Measurements from ENCODE around the gene FAH. TPM values are rescaled to one million over a fixed set of nuclear protein-coding genes. Genes with fewer than 3 reads are reported as not detected.

Gene FAH
- total RNA-seq, 1 donor from 2014 or later: 23.4 TPM

DNA sequence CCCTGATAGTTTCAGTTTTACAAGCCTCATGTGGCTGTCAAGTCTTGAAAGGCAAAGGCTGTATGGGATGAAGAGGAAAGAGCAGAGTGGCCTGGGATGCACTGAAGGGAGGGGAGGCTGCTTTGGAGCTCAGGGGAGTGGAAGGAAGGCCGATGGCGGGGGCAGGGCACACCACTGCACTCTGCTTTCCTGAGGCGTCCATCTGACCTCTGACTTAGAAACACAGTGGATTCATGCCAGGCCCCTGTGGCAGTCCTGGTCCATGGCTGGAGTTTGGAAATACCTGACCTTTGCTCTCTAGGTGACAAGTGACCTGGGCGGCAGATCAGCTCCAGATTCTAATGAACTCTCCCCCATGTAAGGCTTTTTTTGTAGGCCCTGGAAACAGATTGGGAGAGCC is 19.0 kb downstream of the FAH start:
- TF ChIP-seq, protein P1, sequence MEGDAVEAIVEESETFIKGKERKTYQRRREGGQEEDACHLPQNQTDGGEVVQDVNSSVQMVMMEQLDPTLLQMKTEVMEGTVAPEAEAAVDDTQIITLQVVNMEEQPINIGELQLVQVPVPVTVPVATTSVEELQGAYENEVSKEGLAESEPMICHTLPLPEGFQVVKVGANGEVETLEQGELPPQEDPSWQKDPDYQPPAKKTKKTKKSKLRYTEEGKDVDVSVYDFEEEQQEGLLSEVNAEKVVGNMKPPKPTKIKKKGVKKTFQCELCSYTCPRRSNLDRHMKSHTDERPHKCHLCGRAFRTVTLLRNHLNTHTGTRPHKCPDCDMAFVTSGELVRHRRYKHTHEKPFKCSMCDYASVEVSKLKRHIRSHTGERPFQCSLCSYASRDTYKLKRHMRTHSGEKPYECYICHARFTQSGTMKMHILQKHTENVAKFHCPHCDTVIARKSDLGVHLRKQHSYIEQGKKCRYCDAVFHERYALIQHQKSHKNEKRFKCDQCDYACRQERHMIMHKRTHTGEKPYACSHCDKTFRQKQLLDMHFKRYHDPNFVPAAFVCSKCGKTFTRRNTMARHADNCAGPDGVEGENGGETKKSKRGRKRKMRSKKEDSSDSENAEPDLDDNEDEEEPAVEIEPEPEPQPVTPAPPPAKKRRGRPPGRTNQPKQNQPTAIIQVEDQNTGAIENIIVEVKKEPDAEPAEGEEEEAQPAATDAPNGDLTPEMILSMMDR (IDR thresholded peaks at IDR 0.05): no peak
- H3K27me3 ChIP-seq: no peaks in the 10 kb centered on the region
- no peaks in the 10 kb centered on the region for H3K9me3 ChIP-seq
- peaks cover 0 to 25% of the 10 kb centered on the region in 2 donors for H3K36me3 ChIP-seq
- intact Hi-C loops (cut with DNase I): loop anchor here (2.0 to 10.0 kb wide), 5 partner anchors 249 to 791 kb away; partner anchors contain the start of genes ABHD17C and MTHFS
- peaks cover 25 to 30% of the 10 kb centered on the region in 2 donors for H3K4me1 ChIP-seq
- H3K27ac ChIP-seq: peak overlapping the region in 1 of 2 donors; percentile 91
- DNase-seq (ENCODE audit: low spot score in 2 of 2): no peak
- H3K4me3 ChIP-seq: no peak overlapping the region

GRCh38 chr15:80172401-80172800 is 19.6 kb downstream of the FAH start:
- no peak for DNase-seq (ENCODE audit: low spot score in 2 of 2)
- intact Hi-C loops (cut with DNase I): loop anchor here (2.0 to 10.0 kb wide), 5 partner anchors 250 to 792 kb away; partner anchors contain the start of genes ABHD17C and MTHFS
- Histone ChIP-seq H3K9me3 (no peaks in the 10 kb centered on the region), H3K4me1 (peaks cover 25 to 30% of the 10 kb centered on the region in 2 donors), H3K4me3 (no peak overlapping the region), H3K27ac (peak overlapping the region; percentile 91 to 93), H3K27me3 (no peaks in the 10 kb centered on the region), H3K36me3 (peaks cover 0 to 26% of the 10 kb centered on the region in 2 donors)
- TF ChIP-seq, protein P1 (IDR thresholded peaks at IDR 0.05): no peak

GRCh38 chr15:80173022-80173759 is 20.4 kb downstream of the FAH start:
- peaks cover 25 to 30% of the 10 kb centered on the region in 2 donors for H3K4me1 ChIP-seq
- H3K36me3 ChIP-seq: peaks cover 0 to 28% of the 10 kb centered on the region in 2 donors
- H3K4me3 ChIP-seq: no peak overlapping the region
- no peaks in the 10 kb centered on the region for H3K27me3 ChIP-seq
- peak overlapping the region; percentile 91 to 93 for H3K27ac ChIP-seq
- TF ChIP-seq, protein P1 (IDR thresholded peaks at IDR 0.05): peak; percentile 53 to 68 (median 66)
- peak; percentile 27 to 86 for DNase-seq (ENCODE audit: low spot score in 2 of 2)
- intact Hi-C loops (cut with DNase I): loop anchor here (1.0 to 10.0 kb wide), 6 partner anchors 21 to 792 kb away; partner anchors contain the start of genes ABHD17C, FAH and MTHFS
- no peaks in the 10 kb centered on the region for H3K9me3 ChIP-seq

DNA sequence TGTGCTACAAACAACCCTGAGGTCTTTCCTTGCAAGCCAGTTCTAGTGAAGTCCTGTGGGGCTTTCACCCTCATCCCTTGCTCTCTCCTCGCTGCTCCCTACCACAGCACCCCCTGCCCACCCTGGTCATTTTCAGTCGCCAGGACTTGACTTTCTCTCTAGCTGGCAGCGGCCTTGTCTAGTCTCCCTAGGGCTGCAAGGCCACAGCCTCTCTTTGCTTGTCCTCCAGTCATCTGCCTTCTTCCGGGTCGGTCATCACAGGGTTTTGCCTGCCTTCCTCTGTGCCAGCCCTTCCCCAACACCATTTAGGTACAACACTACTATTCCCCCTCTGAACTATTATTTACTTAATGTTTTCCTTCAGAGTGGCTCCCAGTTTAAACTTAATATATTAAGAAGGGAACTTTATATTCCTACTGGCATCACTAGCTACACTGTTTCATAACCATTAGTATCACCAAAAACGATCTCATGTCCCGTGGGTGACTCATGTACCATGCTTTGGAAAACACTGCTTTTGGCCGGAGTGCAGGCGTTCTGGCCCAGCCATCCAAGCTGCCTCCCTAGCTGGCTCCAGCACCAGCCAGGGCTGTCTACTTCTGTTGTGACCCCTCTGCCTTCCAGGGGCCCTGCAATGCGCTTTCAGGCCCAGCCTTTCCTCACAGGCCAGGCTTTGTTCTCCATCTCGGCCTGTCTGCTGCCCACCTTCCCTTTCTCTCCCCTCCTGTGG is 21.4 kb downstream of the FAH start:
- intact Hi-C loops (cut with DNase I): loop anchor here (1.0 to 10.0 kb wide), 5 partner anchors 115 to 521 kb away; partner anchors contain the start of genes ABHD17C, MTHFS and ZFAND6
- Histone ChIP-seq H3K4me1 (peaks cover 25 to 37% of the 10 kb centered on the region in 2 donors), H3K27ac (peak overlapping the region; percentile 91 to 93), H3K4me3 (peak overlapping the region in 1 of 2 donors; percentile 11), H3K27me3 (no peaks in the 10 kb centered on the region), H3K9me3 (no peaks in the 10 kb centered on the region), H3K36me3 (peaks cover 0 to 24% of the 10 kb centered on the region in 2 donors)
- DNase-seq (ENCODE audit: low spot score in 2 of 2): peak; percentile 59 to 90
- TF ChIP-seq, protein P1 (IDR thresholded peaks at IDR 0.05): no peak

DNA sequence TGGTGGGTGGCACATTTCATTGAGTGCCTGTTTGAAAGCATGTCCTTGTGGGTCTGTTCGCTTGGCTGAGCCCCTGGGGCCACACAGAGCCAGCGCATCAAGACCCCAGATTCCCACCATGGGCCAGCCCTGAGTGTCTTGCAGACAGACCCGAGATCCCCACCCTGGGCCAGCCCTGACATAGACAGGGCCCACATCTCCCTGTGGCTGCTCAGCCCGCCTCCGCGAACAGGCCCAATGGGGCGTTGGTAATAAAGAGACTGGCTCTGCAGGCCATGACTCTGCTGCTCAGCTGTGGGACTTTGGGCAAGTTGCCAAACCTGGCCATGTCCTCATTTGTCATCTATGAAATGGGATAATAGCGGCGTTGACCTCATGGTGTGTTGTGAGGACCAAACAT is 22.6 kb downstream of the FAH start:
- H3K27ac ChIP-seq: peak overlapping the region; percentile 91 to 93
- no peak for DNase-seq (ENCODE audit: low spot score in 2 of 2)
- no peak overlapping the region for H3K4me3 ChIP-seq
- no peaks in the 10 kb centered on the region for H3K9me3 ChIP-seq
- TF ChIP-seq, protein P1 (IDR thresholded peaks at IDR 0.05): no peak
- intact Hi-C loops (cut with DNase I): loop anchor here (10.0 kb wide), 2 partner anchors 309 to 519 kb away; partner anchors contain the start of gene ABHD17C
- H3K27me3 ChIP-seq: no peaks in the 10 kb centered on the region
- H3K36me3 ChIP-seq: peaks cover 5 to 17% of the 10 kb centered on the region in 2 donors
- H3K4me1 ChIP-seq: peaks cover 31 to 47% of the 10 kb centered on the region in 2 donors
